H1 (cell line): ENCODE measurements around the gene PDE1C. TPM values are rescaled to one million over a fixed set of nuclear protein-coding genes. Genes with fewer than 3 reads are reported as not detected.

ENCODE experiments used
- EP300 ChIP-seq, 2 experiments: IDR thresholded peaks; 1 replicate in 1 of 2; 2 replicates in 1 of 2; pipeline ENCODE4 v1.6.1; 2011 to 2012; ENCODE audit warnings: low read depth in 2 of 2, low read length in 2 of 2, mild to moderate bottlenecking in 2 of 2, borderline replicate concordance in 1 of 2, inconsistent platforms in 1 of 2, moderate library complexity in 1 of 2
- GTF2F1 ChIP-seq: IDR thresholded peaks from 2 replicates; pipeline ENCODE4 v1.6.1; 2012; ENCODE audit warnings: low read depth, low read length, improper control_type of control experiment, borderline replicate concordance
- SAP30 ChIP-seq: fragments of 300-600 bp; sonication (generic); IDR thresholded peaks from 2 replicates; pipeline ENCODE4 v1.7.1; 2012; ENCODE audit warnings: low read length, moderate library complexity, mild to moderate bottlenecking, inconsistent platforms; ENCODE audit not compliant: insufficient read depth, insufficient replicate concordance
- TAF1 ChIP-seq: IDR thresholded peaks from 2 replicates; pipeline ENCODE4 v1.6.1; 2011; ENCODE audit warnings: mild to moderate bottlenecking, low read depth, low read length
- polyA plus RNA-seq, 7 experiments: library from polyadenylated mRNA; depleted of rRNA in 3 of 7; stranded (reverse) in 5 of 7; unstranded in 2 of 7; fragments of >200 nt in 5 of 7; fragments of 200-250 nt in 2 of 7; gene quantifications; 1 replicate in 5 of 7; 2 replicates in 1 of 7; 4 replicates in 1 of 7; pipeline versions ENCODE4 v1.2.1 to v1.2.3, GENCODE V29; 2011 to 2013; ENCODE audit warnings: missing spikeins in 2 of 7, mixed read lengths in 2 of 7
- total RNA-seq: library from RNA; stranded (reverse); fragmentation: NEBNext Ultra II Directional; extraction: Animal tissue kit (Norgen Biotek cat#: 25700); gene quantifications from 2 replicates; pipeline ENCODE4 v1.2.1, GENCODE V29; 2021
- TF ChIP-seq, protein P1 (sequence below), 3 experiments: IDR thresholded peaks; 1 replicate in 2 of 3; 2 replicates in 1 of 3; pipeline versions ENCODE4 v1.5.1 to v1.6.1; 2011; ENCODE audit warnings: low read length in 3 of 3, mild to moderate bottlenecking in 3 of 3, inconsistent platforms in 2 of 3, low read depth in 1 of 3, moderate library complexity in 1 of 3; ENCODE audit not compliant: insufficient read depth in 1 of 3; ENCODE audit errors: control extremely low read depth in 1 of 3

The PDE1C gene
- total and polyA plus RNA-seq, 2 of the 8 experiments (the other 6 are each of a cell fraction or from before 2014, with no cell fraction given) = 0.11 to 1.1 TPM

DNA sequence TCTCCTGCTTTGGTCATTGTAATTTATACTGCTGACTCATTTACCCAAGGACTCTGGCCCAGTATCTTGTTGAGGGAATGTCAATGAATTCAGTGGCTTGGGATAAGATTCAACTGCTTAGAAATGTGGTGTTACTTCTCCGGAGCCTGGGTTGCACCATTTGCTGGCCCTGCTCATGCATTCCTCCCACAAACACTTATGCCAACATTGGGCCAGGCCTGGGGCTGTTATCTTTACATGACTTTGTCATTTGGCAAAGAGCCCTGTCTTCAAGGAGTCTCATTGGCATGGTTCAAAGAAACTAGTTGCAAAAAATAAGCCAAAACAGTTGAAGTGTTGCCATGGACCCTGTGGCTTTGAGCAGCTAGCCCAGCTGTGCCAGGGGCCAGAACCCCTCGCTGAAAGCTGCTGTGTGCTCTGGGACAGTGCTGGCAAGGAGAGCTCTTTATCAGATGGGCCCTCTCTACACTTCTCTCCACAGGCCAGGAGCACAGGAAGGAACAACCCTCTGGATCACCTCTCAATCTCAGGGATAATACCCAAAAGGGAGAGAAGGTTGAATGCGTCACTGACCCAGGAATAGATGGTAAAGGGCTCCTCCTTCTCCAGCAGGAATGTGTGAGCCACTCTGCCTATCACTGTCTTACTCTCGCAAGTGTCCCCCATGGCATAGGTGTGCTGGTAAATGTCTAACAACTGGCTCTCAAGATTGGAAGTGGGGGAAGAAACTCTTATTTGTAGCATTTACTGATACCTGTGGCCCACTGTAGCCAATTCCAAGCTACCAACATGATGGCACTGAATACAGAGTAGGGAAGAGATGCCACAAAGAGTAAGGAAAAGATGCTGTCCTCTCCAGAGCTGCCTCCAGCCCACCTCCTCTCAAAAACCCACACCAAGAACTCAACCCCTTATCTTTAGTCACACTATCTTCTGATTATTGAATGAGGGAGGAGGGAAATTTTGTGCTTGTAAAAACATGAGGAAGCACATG, 23.5 kb upstream of the PDE1C start (continued):
- TF ChIP-seq, protein P1, sequence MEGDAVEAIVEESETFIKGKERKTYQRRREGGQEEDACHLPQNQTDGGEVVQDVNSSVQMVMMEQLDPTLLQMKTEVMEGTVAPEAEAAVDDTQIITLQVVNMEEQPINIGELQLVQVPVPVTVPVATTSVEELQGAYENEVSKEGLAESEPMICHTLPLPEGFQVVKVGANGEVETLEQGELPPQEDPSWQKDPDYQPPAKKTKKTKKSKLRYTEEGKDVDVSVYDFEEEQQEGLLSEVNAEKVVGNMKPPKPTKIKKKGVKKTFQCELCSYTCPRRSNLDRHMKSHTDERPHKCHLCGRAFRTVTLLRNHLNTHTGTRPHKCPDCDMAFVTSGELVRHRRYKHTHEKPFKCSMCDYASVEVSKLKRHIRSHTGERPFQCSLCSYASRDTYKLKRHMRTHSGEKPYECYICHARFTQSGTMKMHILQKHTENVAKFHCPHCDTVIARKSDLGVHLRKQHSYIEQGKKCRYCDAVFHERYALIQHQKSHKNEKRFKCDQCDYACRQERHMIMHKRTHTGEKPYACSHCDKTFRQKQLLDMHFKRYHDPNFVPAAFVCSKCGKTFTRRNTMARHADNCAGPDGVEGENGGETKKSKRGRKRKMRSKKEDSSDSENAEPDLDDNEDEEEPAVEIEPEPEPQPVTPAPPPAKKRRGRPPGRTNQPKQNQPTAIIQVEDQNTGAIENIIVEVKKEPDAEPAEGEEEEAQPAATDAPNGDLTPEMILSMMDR (IDR thresholded peaks at IDR 0.05; ENCODE audit: control extremely low read depth in 1 of 3, insufficient read depth in 1 of 3, low read depth in 1 of 3, low read length in 3 of 3) = no peak
- TF ChIP-seq EP300 (IDR thresholded peaks at IDR 0.05; ENCODE audit: borderline replicate concordance in 1 of 2, low read depth in 2 of 2, low read length in 2 of 2) = no peak
- TF ChIP-seq GTF2F1 = no peak
- no peak for TF ChIP-seq TAF1
- no peak for TF ChIP-seq SAP30
- TF ChIP-seq, all 59 proteins: peak for 0
